Measurements from ENCODE around the gene POC1A.

Gene POC1A

GRCh38 chr3:52026041-52026440 lies 128.2 kb downstream of the POC1A start:
- DNase-seq (ENCODE audit: low spot score): no peak

- DNase-seq (ENCODE audit: low spot score): no peak
Measured at GRCh38 chr3:52025453-52025852, 128.8 kb downstream of the POC1A start.
